CD1c-positive myeloid dendritic cell (primary cell): ENCODE results near the gene GMDS.

Experiments used
- DNase-seq: peaks from one replicate; pipeline ENCODE4 v3.0.0-alpha.2; 2016; ENCODE audit errors: extremely low spot score

GMDS gene

DNA sequence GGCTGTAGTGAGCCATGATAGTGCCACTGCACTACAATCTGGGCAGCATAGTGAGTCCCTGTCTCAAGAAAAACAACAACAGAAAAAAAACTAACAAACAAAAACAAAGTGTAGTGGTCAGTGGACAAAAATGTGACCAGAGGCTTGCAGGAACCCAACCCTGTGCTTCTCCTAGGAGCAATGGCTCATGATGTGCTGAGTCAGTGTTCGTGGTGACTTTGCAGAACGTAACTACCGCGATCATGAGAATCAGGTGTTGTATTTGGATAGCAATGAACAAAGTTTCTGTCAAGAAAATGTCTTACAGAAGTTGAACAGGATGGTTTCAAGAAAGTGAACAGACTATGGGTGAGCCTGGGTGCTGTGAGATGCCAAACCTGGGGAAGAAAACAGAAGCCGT is 654.2 kb downstream of the GMDS start:
- no peak for DNase-seq

DNA sequence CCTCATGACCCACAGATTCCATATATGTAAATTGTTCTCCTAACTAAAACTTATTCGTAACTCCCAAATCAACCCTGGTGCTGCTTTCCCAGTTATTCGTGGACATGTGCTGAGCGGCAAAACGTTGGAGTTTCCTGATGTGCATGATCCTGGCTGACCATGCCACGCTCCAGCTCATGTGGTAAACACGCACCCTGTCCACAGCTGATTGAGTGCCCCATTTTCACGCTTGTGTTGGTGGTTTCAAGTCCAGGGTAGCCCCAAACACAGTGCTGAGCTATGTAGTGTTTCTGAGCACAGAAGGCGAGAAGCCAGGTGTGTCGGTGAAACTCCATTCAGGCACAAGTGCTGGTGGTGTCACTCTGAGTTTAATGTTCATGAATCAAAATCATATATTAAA is 654.8 kb downstream of the GMDS start:
- DNase-seq: no peak

DNA sequence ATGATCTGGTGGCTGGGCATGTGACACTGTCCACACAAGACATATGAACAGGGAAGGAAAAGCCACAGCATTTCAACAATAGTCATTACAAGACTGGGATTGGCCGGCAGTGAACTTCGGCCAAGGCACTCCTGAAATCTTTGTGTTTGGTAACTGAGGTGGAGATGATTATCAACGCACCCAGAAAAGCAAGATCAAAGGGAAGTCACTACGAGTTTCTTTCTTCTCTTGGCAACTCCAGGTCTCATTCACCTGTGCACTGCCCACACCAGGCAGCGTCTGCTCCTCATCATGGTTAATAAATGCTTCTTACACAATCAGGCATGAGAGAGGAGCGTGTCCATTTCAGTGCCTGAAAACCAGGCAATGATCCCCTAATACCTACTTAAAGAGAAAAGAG is 656.2 kb downstream of the GMDS start:
- no peak for DNase-seq

GRCh38 chr6:1587977-1588376 is 657.4 kb downstream of the GMDS start:
- no peak for DNase-seq

GRCh38 chr6:1587546-1587945 is 657.9 kb downstream of the GMDS start:
- DNase-seq: no peak

DNA sequence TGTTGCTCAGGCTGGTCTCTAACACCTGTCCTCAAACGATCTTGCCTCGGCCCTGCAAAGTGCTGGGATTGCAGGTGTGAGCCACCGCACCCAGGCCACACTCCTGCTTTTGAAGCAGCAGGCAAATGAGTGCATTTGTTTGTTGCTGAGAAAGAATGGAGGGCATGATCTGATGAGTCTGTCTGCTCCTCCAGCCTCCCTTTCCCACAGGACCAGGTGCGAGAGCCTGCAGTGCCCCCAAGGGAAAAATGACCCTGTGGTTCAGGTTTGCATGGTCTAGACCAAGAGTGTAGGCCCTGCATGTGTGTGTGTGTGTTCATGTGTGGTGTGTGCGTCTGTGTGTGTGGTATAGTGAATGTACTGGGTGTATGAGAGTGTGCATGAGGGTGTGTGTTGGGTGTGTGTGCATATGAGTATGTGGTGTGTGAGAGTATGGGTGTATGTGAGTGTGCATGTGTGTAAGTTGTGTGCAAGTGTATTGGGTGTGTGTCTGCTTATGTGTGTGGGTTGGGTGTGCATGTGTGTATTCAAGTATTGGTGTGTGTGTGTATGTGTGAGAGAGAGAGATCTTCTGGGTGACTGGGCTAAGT is 658.4 kb downstream of the GMDS start:
- no peak for DNase-seq

- no peak for DNase-seq
These were observed 659.1 kb downstream of the GMDS start for GRCh38 chr6:1586256-1586655.

DNA sequence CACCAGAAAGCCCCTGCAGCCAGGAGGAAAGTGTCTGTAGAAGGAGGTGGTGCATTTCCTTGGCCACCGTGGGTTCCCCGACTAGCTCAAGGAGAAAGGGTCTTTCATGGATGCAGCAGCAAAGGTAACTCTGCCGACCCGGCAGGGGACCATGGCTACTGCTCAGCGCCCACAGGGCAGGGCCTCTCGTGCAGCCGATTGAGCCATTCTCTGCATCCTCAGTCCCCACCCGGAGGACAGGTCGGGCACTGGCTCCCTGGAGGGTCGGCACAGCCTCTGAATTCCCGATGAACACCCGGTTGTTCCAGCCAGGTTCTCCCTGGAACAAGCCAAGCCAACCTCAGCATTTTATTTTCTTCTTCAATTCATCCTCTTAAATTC is 659.7 kb downstream of the GMDS start:
- no peak for DNase-seq

DNA sequence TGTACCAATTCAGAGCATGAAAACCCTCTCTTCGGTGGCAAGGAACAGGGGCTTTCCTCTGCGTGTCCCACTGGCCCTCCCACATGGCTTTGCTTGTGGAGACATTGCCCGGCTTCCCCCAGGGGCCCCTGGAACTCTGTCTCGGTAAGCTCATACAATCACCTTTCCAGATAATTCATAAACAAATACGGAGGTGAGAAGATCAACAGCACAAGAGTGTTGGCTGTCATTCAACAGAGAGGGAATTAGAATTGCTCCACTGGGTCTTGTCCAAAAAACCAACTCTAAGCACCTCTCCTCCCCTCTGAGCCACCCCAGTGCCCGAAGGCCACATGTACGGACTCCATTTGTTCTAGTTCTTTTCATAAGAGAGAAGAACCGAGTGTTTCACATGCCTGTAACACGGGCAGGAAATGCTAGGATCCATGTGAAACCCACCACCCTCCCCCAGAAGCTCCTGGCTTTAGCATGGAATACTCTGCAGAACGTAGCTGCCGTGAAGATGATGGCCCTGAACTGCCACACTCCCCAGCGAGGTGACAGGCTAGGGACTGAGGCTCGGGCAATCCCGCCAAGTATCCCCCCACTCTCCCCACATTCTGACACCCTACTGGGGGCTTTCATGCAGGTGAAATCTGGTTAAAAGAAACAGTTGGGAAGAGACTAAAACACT is 660.3 kb downstream of the GMDS start:
- no peak for DNase-seq

DNA sequence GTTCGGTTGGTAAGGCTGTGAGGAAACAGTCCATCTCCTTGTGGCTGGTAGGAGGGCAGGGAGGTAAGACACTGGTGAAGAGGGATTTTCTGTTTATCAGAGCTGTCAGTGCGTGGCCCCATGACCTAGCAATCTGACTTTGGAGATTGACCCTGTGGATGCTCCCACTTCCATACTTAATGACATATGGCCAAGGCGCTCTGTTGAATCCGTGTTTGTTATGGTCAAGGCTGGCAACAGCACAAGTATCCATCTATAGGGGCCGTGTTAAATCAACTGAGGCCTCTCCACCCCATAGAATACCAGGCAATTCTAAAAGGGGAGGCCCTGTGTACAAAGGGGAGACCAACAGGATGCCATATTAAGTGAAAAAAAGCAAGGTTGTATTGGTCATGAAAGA is 661.3 kb downstream of the GMDS start:
- DNase-seq: no peak

DNA sequence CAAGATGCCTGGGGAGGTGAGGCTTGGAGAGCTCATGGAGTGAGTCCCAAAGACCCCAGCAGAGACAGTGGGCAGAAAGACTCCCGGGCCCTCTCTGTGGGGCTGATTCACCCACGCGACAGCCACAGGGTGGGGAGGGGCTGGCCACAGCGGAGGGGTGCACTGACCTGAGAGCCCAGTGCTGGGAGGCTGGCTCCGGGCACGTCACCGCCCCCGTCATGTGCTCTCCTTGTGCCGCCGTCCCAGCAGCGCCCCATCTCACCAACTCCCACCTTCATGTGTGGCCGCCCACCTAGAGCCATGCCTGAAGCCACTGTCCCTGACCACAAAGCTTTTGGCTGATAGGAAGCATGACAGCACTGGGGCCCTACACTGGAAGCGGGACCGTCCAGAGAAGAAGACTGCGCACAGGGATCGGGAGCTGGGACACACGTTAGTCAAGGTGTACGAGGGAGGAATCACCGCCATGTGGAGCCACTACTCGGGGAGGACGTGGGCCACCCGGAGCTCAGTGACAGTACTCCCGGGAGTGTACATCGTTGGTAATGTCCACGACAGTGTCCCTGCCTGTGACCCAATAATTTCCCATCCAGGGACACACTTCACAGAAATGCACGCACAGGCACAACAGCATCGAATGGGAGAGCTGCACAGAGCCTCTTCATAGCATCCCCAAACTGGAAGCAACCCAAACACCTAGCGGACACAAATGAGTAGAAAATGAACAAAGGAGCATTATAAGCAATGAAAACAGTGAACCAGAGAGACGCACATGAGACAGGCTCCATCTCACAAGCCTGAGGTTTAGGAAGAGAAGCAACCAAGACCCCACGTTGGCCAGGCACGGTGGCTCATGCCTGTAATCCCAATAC is 664.0 kb downstream of the GMDS start:
- no peak for DNase-seq

DNA sequence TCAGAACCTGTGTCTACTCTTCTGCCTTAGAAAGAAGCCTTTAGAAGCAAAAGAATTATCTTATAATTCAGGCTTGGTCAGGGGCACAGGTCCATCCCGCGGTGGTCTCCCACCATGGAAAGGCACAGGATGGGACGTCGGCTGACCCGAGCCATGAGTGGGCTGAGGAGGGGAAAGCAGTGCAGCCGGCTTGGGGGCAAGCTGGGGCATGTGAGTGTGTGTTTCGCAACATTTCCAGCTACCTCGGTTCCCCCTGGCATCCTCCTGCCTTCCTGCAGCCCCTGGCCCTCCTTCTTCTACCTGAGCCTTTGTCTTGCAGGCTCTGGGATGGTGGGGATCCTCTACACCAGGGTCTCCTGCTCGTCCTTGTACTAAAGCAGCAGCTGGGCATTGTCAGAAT is 664.8 kb downstream of the GMDS start:
- no peak for DNase-seq

GRCh38 chr6:1580109-1580508 is 665.3 kb downstream of the GMDS start:
- DNase-seq: no peak

DNA sequence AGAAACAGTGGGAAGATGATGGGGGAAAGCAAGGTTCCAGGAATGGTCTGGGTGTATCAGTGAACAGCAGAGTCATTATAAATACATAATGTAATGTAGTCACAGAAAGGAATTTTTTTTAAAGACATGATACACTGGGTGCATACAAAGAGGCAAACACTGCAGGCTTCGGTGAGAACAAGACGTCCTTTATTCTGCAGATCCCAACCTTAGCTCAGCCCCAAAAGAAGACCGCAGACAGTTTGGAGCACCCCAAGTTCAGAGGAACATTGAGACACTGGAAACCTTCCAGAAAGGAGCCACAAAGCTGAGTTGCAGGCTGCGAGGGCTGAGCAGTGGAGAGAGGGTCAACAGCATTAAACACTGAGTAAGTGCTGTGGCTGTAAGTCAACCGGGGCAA is 666.3 kb downstream of the GMDS start:
- DNase-seq: no peak

DNA sequence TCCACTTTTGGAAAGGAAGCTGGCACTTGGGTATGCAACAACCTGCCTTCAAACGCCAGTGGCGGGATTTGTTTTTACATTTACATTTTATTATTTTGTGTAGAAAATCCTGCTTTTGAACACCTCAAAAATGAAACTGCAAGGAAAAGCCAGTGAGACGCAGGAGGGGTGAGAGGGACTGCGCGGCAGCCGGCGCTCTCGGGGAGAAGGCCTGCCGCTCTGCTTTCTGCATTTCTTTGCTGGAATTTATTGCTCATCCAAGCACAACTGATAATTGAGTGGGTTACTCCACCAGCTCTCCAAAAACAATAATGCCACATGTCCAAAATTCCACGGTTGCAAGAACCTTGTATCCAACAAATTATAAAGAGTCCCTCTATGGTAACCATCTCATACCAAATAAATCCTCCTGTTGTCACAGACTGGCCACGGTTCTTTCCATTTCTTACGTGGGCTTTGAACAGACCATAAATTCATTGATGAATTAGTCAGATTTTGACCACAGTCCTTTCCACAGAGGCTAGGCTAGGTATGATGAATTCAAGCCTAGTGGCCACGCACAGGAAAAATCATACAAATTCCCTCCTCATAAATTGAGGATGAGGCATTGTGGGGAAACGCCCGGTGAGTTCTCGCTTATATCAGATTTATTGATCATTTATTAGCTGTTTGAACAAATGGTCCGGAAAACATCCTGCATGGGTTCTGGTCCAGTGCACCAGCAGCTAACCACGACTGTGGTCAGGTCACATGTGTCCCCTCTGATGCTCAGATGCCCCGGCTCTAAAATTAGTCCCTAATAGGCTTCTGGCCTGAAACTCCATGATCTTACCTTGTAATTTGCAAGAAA is 667.3 kb downstream of the GMDS start:
- no peak for DNase-seq

GRCh38 chr6:1577146-1577680 is 668.2 kb downstream of the GMDS start:
- DNase-seq: no peak

GRCh38 chr6:1576711-1577110 is 668.7 kb downstream of the GMDS start:
- DNase-seq: no peak

DNA sequence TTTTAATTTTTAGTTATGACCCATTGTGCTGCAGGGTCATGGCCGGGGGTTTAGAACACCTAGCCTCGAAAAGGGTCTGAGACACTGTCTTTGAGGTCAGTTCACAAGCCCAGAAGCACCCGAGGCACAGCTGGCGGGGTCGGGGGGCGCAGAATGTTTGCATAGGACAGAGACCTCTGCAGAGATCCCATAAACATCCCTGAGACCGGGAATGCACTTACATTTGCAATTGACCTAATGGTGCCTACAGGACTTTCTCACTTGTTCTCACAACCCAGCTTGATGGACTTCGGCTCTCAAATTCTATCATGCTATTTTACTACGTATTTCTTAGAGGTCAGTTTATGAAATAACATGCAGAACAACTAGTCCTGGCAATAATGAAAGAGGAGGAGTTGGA is 669.2 kb downstream of the GMDS start:
- no peak for DNase-seq

GRCh38 chr6:1575210-1576041 is 670.0 kb downstream of the GMDS start:
- DNase-seq: no peak

GRCh38 chr6:1574890-1575209 is 670.6 kb downstream of the GMDS start:
- DNase-seq: no peak

GRCh38 chr6:1574083-1574761 is 671.2 kb downstream of the GMDS start:
- no peak for DNase-seq
